AG09309 (cell line): ENCODE measurements around the gene AGAP1.

ENCODE experiments used
- DNase-seq: peaks from one replicate; pipeline ENCODE4 v3.0.0-alpha.2; 2010; ENCODE audit warnings: low read depth
- H3K4me3 ChIP-seq: 2 replicates; pipeline ENCODE4 v1.5.1; 2011; ENCODE audit warnings: mild to moderate bottlenecking, low read depth, low read length, moderate library complexity; ENCODE audit not compliant: control insufficient read depth
- CTCF ChIP-seq: IDR thresholded peaks from 2 replicates; pipeline ENCODE4 v1.5.1; 2011; ENCODE audit warnings: mild to moderate bottlenecking, low read depth, low read length, inconsistent platforms; ENCODE audit not compliant: insufficient read depth, control insufficient read depth; ENCODE audit errors: missing control alignments

The AGAP1 gene

DNA sequence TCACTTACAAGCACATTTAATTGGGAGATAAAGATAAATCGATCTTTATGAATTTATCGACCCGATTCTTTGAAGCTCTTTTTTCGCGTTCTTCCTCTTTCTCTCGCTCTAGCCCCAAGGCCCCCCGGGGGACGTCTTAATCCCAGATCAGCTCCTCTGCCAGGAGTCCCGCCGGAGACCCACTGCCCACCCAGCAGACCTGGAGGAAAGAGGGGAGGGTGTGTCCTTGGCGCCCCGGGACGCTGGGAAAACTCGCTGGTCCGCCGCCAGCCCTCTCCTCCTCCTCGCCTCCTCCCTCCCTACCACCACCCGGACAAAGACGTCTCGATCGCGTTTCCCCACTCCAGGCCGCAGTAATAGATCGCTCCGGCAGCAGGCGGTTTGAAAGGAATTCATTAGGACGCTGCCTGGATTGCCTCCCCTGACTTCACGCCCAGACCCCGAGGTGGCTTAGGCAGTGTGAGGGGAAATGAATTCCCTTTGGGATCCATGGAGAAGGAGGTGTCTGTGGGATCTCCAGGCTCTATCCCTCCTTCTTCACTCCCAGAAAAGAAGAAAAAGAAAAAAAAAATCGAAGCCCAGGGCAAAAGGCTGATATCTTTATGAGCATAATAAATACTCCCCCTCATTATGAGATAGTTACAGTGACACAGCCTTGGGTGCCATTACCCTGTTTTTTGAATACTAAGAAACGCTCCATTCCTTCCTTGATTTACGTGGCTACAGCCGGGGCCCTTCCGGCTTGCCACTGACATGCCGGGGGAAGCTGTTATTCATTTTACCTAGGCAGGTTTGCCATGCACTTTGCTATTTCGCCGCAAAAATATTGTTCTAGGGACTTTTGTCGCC, 676.1 kb downstream of the AGAP1 start:
- TF ChIP-seq CTCF = no peak
- H3K4me3 ChIP-seq = no peak overlapping the region
- no peak for DNase-seq

DNA sequence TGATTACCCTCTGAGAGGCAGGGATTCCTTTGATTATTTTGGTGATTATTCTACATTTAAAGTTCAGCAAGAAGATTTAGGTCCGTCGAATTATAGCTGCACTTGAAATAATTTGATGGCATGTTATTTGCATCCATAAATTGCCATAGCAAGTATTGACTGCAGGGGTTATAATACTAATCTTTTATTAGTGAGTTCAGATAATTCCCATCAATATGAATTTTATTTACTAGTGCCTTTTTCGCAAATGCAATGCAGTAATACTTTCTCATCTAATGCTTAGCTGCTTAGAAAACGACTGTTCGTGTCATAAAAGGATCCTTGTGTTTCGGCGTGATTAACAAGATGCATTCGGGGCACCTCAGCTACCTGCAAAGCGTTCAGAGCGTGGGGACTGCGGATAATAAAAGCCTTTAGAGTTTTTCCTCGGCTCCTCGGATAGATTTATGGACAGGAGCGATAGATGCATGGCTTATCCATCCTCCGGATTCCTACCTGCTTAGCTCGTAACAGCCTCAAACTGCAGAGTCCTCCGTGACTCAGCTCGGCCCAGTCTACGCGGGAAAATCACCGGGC, 676.8 kb downstream of the AGAP1 start:
- H3K4me3 ChIP-seq = no peak overlapping the region
- DNase-seq = no peak
- TF ChIP-seq CTCF = no peak

GRCh38 chr2:236171181-236171679, 677.4 kb downstream of the AGAP1 start:
- DNase-seq = no peak
- no peak for TF ChIP-seq CTCF
- H3K4me3 ChIP-seq = no peak overlapping the region

DNA sequence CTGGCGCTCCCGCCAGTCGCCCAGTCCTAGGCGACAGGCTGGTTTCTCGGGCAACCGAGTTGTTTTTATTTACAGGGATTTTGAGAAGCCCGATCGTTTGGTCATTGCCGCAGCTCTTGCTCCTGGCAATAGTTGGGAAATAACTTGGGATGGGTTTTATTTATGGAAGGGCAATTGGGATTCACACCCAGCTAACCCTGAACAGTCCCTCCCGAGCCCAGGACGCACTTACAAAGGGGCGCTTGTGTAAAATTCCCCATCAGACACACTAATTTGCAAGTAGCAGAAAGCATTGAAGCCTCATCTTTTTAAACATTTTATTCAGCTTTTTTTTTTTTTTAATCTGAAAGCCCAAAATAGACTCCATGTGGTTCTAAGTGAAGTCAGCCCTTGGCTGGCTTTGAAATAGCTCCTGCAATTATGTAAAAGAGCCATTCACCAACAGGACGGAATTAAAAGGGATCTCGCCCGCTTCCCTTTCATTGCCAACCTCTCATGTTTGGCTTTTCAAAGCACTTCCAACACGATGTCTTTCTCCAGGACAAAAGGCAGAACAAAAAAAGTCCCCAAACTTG, 677.9 kb downstream of the AGAP1 start:
- no peak for TF ChIP-seq CTCF
- no peak overlapping the region for H3K4me3 ChIP-seq
- DNase-seq = no peak

DNA sequence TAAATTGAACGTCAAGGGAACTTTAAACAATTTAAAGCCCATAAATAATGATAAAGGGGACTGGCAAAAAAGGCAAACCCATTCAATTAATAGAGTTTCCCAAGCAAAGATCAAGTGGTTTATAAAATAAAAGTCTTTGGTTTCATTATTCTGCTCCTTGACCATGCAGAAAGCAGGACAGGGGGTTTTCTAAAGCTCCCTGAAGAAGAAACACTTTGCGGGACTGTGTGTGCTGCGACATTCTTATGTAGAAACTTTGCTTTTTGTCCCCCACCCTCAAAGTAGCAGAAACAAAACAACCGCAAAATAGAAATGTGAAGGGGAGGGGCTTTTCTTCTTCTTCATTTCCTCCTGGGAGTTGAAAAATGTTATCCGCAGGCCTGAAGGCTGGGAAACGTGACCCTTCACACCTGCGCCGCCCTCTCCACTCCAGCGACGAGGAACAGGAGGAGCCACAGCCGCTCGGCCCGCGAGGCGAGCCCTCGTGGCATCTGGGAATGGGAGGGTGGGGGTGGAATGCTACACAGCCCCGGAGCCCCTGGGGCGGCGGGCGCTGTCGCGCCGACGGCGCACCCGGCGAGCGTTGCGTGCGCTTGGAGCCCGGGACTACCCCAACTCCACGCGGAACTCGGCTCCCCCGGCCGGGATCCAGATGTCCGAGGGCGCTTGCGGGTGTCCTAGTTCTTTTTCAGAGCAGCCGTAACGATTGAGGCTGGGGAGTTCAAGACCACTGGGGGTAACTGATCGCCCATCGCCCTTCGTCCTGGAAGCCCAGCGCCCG, 678.6 kb downstream of the AGAP1 start:
- no peak for TF ChIP-seq CTCF
- no peak overlapping the region for H3K4me3 ChIP-seq
- DNase-seq = no peak

GRCh38 chr2:236173036-236173728, 679.3 kb downstream of the AGAP1 start:
- no peak for TF ChIP-seq CTCF
- H3K4me3 ChIP-seq = no peak overlapping the region
- no peak for DNase-seq
